ACC112 (cell line): ENCODE results near the gene FOXO1.

Source experiments
- H2AFZ ChIP-seq: fragments of 200-600 bp; sonication (generic); one replicate; pipeline ENCODE4 v1.6.0; 2017; ENCODE audit warnings: antibody characterized with exemption, low read length; ENCODE audit not compliant: unreplicated experiment
- H3K27ac ChIP-seq: fragments of 200-600 bp; sonication (generic); 2 replicates; pipeline ENCODE4 v1.5.1; 2014; ENCODE audit warnings: low read depth, mild to moderate bottlenecking, antibody characterized with exemption, low read length, moderate library complexity
- H3K27me3 ChIP-seq: fragments of 200-600 bp; sonication (generic); 2 replicates; pipeline ENCODE4 v1.6.1; 2014; ENCODE audit warnings: mild to moderate bottlenecking, antibody characterized with exemption, low read length, moderate library complexity, mixed read lengths; ENCODE audit not compliant: insufficient read depth
- H3K36me3 ChIP-seq: fragments of 200-600 bp; sonication (generic); 2 replicates; pipeline ENCODE4 v1.6.1; 2016; ENCODE audit warnings: mild to moderate bottlenecking, antibody characterized with exemption, low read length, moderate library complexity, mixed read lengths; ENCODE audit not compliant: insufficient read depth
- H3K4me1 ChIP-seq: fragments of 200-600 bp; sonication (generic); one replicate; pipeline ENCODE4 v1.6.1; 2016; ENCODE audit warnings: low read length, mixed read lengths; ENCODE audit not compliant: insufficient read depth, unreplicated experiment, control insufficient read depth
- H3K4me3 ChIP-seq: fragments of 200-600 bp; sonication (generic); 2 replicates; pipeline ENCODE4 v1.5.1; 2014; ENCODE audit warnings: mild to moderate bottlenecking, low read depth, low read length
- H3K79me2 ChIP-seq: fragments of 200-600 bp; sonication (generic); one replicate; pipeline ENCODE4 v1.6.0; 2016; ENCODE audit warnings: low read length; ENCODE audit not compliant: control insufficient read depth, unreplicated experiment, insufficient read depth

Gene FOXO1

GRCh38 chr13:40563350-40564125, 102.9 kb downstream of the FOXO1 start:
- H3K36me3 ChIP-seq, result peaks cover 3% of the 10 kb centered on the region; the same call in 1 of the 2 replicates
- no peak overlapping the region for H2AFZ ChIP-seq
- H3K79me2 ChIP-seq, result peaks cover 16% of the 10 kb centered on the region
- peaks cover 5% of the 10 kb centered on the region for H3K4me1 ChIP-seq
- no peak overlapping the region for H3K4me3 ChIP-seq
- H3K27ac ChIP-seq, result no peak overlapping the region
- H3K27me3 ChIP-seq, result no peaks in the 10 kb centered on the region

DNA sequence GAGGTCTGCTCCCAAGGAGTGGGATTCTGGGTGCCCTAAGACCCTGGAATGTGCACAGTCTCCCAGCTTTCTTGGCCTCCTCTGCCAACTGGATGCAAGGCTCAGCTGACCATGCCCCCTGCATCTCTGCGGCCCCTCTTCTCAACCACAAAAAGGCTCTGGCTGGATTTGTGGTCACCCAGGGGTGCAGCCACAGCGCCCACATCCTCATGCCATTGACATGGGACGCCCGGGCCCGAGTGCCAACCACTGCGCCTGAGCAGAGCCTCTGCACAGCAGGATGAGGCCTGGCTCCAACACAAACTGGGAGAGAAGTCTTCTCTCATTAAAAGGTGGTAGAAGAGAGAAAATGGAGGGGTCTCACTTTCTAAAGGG, 103.5 kb downstream of the FOXO1 start:
- Histone ChIP-seq H3K4me1 (peaks cover 5% of the 10 kb centered on the region), H3K36me3 (peaks cover 3% of the 10 kb centered on the region; the same call in 1 of the 2 replicates), H2AFZ (no peak overlapping the region), H3K4me3 (no peak overlapping the region), H3K27ac (no peak overlapping the region), H3K79me2 (peaks cover 16% of the 10 kb centered on the region), H3K27me3 (no peaks in the 10 kb centered on the region)

- Histone ChIP-seq H3K4me1 (peaks cover 5% of the 10 kb centered on the region), H3K27ac (no peak overlapping the region), H2AFZ (no peak overlapping the region), H3K79me2 (peaks cover 7% of the 10 kb centered on the region), H3K27me3 (no peaks in the 10 kb centered on the region), H3K4me3 (no peak overlapping the region), H3K36me3 (peaks cover 3% of the 10 kb centered on the region; the same call in 1 of the 2 replicates)
Measured at GRCh38 chr13:40559915-40560314, 106.5 kb downstream of the FOXO1 start.

DNA sequence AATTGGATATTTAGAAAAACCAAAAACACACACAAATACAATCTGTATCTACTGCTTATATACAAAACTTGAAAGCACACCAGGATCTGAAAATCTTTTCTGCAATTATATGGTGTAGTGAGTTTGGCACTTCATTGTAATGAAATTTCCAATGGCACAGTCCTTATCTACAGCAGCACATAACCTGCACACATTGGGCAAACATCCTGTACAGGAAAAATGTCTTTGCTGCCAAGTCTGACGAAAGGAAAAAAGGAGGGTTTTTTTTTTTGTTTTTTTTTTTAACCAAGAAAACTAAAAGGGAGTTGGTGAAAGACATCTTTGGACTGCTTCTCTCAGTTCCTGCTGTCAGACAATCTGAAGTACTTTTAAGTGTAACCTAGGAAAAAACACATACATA, 107.8 kb downstream of the FOXO1 start:
- H3K4me3 ChIP-seq, result no peak overlapping the region
- no peak overlapping the region for H2AFZ ChIP-seq
- no peaks in the 10 kb centered on the region for H3K27me3 ChIP-seq
- H3K27ac ChIP-seq, result no peak overlapping the region
- no peaks in the 10 kb centered on the region for H3K79me2 ChIP-seq
- H3K36me3 ChIP-seq, result peaks cover 3% of the 10 kb centered on the region; the same call in 1 of the 2 replicates
- no peaks in the 10 kb centered on the region for H3K4me1 ChIP-seq

- Histone ChIP-seq H3K36me3 (peaks cover 3% of the 10 kb centered on the region; the same call in 1 of the 2 replicates), H3K27me3 (no peaks in the 10 kb centered on the region), H3K79me2 (no peaks in the 10 kb centered on the region), H3K4me1 (no peaks in the 10 kb centered on the region), H3K27ac (no peak overlapping the region), H2AFZ (no peak overlapping the region), H3K4me3 (no peak overlapping the region)
Measured at GRCh38 chr13:40556453-40556852, 110.0 kb downstream of the FOXO1 start.

DNA sequence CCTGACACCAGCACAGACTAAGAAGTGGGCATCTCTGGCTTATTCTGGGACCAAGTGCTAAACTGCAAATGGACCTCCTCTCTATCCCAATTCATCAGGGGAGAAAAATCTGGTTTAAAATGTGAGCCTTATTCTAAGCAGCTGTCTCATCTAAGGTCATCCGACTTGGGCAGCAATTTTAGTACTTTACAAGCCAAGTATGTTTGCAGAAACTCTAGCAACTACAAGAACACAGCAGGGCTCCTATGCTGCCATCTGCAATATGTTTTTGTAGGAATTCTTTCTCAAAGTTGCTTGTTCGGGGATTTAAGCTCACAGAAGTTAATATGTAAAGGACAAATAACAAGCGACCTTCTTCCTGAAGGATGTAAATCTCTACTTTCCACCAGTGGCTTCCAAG, 113.1 kb downstream of the FOXO1 start:
- no peaks in the 10 kb centered on the region for H3K27me3 ChIP-seq
- H3K4me3 ChIP-seq, result no peak overlapping the region
- H3K36me3 ChIP-seq, result no peaks in the 10 kb centered on the region; the same call in 1 of the 2 replicates
- H3K79me2 ChIP-seq, result no peaks in the 10 kb centered on the region
- H3K4me1 ChIP-seq, result no peaks in the 10 kb centered on the region
- H3K27ac ChIP-seq, result no peak overlapping the region
- no peak overlapping the region for H2AFZ ChIP-seq

- no peak overlapping the region for H3K27ac ChIP-seq
Measured at GRCh38 chr13:40552895-40553294, 113.5 kb downstream of the FOXO1 start.

DNA sequence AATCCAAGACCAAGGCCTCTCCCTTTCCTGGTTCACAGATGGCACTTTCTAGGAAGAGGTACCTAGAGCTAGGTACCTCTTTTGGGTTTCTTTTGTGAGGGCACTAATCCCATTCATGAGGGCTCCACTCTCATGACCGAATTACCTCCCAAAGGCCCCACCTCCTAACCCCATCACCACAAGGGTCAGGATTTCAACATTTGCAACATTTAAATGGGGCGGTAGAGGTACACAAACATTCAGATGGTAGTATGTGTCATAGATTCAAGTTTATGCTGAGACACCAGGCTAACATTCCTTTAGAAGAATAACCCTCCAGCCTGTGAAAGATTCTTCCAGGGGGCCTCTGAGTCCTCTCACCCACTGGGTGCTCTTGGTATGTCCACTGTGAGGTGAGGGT, 116.3 kb downstream of the FOXO1 start:
- no peak overlapping the region for H3K27ac ChIP-seq
- no peak overlapping the region for H3K4me3 ChIP-seq
- H3K4me1 ChIP-seq, result peaks cover 9% of the 10 kb centered on the region

More at GRCh38 chr13:40552895-40553294, 113.5 kb downstream of the FOXO1 start:
- H2AFZ ChIP-seq, result no peak overlapping the region
- peaks cover 2% of the 10 kb centered on the region for H3K4me1 ChIP-seq
- H3K36me3 ChIP-seq, result no peaks in the 10 kb centered on the region; the same call in 1 of the 2 replicates
- no peak overlapping the region for H3K4me3 ChIP-seq
- no peaks in the 10 kb centered on the region for H3K79me2 ChIP-seq
- no peaks in the 10 kb centered on the region for H3K27me3 ChIP-seq

GRCh38 chr13:40549500-40550094, 116.8 kb downstream of the FOXO1 start:
- H3K27me3 ChIP-seq, result no peaks in the 10 kb centered on the region
- no peaks in the 10 kb centered on the region; the same call in 1 of the 2 replicates for H3K36me3 ChIP-seq
- H3K4me1 ChIP-seq, result peaks cover 9% of the 10 kb centered on the region
- no peak overlapping the region for H2AFZ ChIP-seq
- H3K27ac ChIP-seq, result no peak overlapping the region
- H3K4me3 ChIP-seq, result no peak overlapping the region
- no peaks in the 10 kb centered on the region for H3K79me2 ChIP-seq

More for the DNA sequence above, 116.3 kb downstream of the FOXO1 start:
- Histone ChIP-seq H3K79me2 (no peaks in the 10 kb centered on the region), H3K27me3 (no peaks in the 10 kb centered on the region), H3K36me3 (no peaks in the 10 kb centered on the region; the same call in 1 of the 2 replicates), H2AFZ (no peak overlapping the region)

- no peaks in the 10 kb centered on the region for H3K27me3 ChIP-seq
- no peak overlapping the region for H2AFZ ChIP-seq
- peak overlapping the region; percentile 35; the same call in 1 of the 2 replicates for H3K27ac ChIP-seq
- H3K4me1 ChIP-seq, result peaks cover 9% of the 10 kb centered on the region
- H3K36me3 ChIP-seq, result no peaks in the 10 kb centered on the region; the same call in 1 of the 2 replicates
- H3K4me3 ChIP-seq, result no peak overlapping the region
- no peaks in the 10 kb centered on the region for H3K79me2 ChIP-seq
Measured at GRCh38 chr13:40547591-40548315, 118.7 kb downstream of the FOXO1 start.
